ENCODE measurements around the gene NCOA1.

DNA sequence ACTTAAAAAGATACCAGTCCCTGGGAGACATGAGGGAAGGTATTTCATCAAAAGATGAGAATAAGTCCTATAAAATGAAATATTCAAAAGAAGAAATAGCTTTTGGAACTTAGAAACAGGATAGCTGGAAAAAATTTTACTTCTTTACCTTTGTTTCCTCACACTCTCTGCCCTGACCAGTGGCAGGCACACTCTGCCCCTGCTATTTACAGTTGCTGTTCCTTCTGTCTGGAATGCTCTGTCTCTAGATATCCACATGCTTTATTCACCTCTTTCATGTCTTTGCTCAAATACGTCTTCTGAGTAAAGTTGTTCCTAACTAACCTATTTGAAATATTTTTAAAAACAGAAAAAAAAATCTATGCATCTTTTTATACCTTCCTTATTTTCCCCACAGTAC is 176.5 kb downstream of the NCOA1 start:
- TF ChIP-seq, protein P1, sequence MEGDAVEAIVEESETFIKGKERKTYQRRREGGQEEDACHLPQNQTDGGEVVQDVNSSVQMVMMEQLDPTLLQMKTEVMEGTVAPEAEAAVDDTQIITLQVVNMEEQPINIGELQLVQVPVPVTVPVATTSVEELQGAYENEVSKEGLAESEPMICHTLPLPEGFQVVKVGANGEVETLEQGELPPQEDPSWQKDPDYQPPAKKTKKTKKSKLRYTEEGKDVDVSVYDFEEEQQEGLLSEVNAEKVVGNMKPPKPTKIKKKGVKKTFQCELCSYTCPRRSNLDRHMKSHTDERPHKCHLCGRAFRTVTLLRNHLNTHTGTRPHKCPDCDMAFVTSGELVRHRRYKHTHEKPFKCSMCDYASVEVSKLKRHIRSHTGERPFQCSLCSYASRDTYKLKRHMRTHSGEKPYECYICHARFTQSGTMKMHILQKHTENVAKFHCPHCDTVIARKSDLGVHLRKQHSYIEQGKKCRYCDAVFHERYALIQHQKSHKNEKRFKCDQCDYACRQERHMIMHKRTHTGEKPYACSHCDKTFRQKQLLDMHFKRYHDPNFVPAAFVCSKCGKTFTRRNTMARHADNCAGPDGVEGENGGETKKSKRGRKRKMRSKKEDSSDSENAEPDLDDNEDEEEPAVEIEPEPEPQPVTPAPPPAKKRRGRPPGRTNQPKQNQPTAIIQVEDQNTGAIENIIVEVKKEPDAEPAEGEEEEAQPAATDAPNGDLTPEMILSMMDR (conservative IDR thresholded peaks at IDR 0.05) = no peak
- TF ChIP-seq EZH2 (IDR thresholded peaks at IDR 0.05; ENCODE audit: low read depth) = no peak
